Cardiac fibroblast (primary cell): ENCODE measurements around the gene NSUN6.

Experiments used
- DNase-seq, 2 donors: peaks; one replicate each; pipeline versions ENCODE4 v3.0.0 to v3.0.0-alpha.2; 2010; ENCODE audit warnings: low read depth in 2 of 2
- H3K4me3 ChIP-seq, 2 donors: replicated peaks in 1 of 2; 1 replicate in 1 of 2; 2 replicates in 1 of 2; pipeline ENCODE4 v1.5.1; 2011; ENCODE audit warnings: low read depth in 2 of 2, low read length in 2 of 2, mild to moderate bottlenecking in 2 of 2, moderate library complexity in 1 of 2
- CTCF ChIP-seq: IDR thresholded peaks from one replicate; pipeline ENCODE4 v1.5.1; 2011; ENCODE audit warnings: low read depth, mild to moderate bottlenecking, low read length, inconsistent platforms

NSUN6 gene

DNA sequence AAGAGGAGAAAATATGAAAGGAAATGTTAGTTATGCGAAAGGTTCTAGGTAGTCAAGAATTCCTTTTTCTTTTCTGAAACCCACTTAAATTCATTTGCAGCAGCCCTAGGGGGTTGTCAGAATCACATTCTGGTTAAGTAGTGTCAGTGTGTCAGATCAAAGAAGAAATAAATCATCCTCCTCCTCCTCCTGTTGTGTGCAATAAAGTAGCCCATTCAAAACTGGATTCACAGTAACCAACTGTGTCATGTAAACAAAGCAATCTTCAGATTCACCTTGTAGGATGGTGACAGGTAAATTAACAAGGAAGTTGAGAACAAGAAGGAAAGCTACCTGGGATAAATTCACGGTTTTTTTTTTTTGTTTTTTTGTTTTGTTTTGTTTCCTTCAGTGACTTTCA lies 127.5 kb downstream of the NSUN6 start:
- no peak for DNase-seq
- no peak overlapping the region for H3K4me3 ChIP-seq
- TF ChIP-seq CTCF: no peak

GRCh38 chr10:18523025-18523424 lies 128.4 kb downstream of the NSUN6 start:
- no peak for TF ChIP-seq CTCF
- peak in 1 of 2 donors; percentile 66 for DNase-seq
- H3K4me3 ChIP-seq: no peak overlapping the region

DNA sequence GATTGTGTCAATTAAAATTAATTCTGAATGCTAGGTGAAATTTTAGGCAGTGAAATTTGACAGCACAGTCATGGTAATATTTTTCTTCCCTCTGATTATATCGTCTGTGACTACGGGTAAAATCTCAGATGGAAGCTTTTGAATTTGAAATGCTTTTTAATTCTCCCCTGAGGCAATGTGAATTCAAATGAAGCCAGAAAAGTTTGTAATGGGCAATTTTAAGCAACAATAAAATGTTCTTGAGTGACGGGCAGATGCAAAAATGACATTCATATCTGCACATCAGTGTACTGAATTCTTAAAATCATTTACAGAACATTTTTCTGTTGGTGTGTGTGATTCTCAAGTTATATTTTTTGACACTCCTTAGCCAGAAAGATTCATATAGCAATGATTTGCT lies 134.5 kb downstream of the NSUN6 start:
- no peak for DNase-seq
- no peak for TF ChIP-seq CTCF
- no peak overlapping the region for H3K4me3 ChIP-seq

- no peak for DNase-seq
- TF ChIP-seq CTCF: no peak
- no peak overlapping the region for H3K4me3 ChIP-seq
These were observed 136.8 kb downstream of the NSUN6 start for GRCh38 chr10:18514537-18514936.

GRCh38 chr10:18508587-18508986 lies 142.8 kb downstream of the NSUN6 start:
- TF ChIP-seq CTCF: no peak
- H3K4me3 ChIP-seq: no peak overlapping the region
- no peak for DNase-seq

DNA sequence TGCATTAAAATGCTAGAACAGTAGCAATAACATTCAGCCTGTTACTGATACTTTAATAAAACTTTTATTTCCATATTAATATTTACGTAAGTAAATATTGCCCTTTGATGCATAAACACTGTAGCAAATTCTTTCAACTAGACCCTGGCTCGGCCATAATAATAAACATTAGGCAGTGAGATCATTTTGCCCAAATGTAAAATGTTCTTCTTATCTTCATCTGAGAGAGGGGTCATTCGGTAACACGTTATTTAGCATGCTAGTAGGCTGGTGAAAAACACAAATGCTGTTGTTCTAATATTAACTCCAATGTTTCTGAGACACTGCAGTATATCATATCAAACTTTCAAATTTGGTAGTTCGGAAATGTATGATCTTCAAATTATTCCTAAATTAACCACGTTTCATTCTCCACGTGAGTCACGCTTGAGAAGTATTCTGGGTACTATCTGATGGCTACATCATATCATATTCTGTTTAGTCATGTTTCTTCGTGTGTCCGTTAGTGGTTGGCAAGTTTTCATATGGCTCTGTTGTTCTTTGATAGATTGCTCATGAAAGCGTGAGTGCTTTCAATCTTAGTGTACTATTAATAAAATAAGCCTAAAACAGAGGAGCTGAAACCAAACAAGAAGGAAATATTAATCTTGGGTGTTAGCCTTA lies 145.8 kb downstream of the NSUN6 start:
- TF ChIP-seq CTCF: no peak
- no peak overlapping the region for H3K4me3 ChIP-seq
- peak; percentile 52 to 71 for DNase-seq

- TF ChIP-seq CTCF: no peak
- H3K4me3 ChIP-seq: no peak overlapping the region
- no peak for DNase-seq
These were observed 147.2 kb downstream of the NSUN6 start for GRCh38 chr10:18504161-18504560.
